GM19463 (cell line): ENCODE data around the gene BORCS8.

Experiments used
- ATAC-seq: cut with Tn5 transposase; IDR thresholded peaks from one replicate; pipeline ENCODE4 v1.9.1; 2021; ENCODE audit warnings: mild to moderate bottlenecking, moderate library complexity; ENCODE audit not compliant: unreplicated experiment

The BORCS8 gene

GRCh38 chr19:19214159-19214490, 22.2 kb upstream of the BORCS8 start:
- no peak for ATAC-seq

- no peak for ATAC-seq
These were observed 21.6 kb upstream of the BORCS8 start for GRCh38 chr19:19213426-19214158.

- no peak for ATAC-seq
These were observed 21.0 kb upstream of the BORCS8 start for GRCh38 chr19:19212916-19213315.

- no peak for ATAC-seq
These were observed 19.8 kb upstream of the BORCS8 start, which contains the start of gene NCAN for GRCh38 chr19:19211499-19212420. Gene NCAN (plus strand): TSS chr19:19211958. CDS start chr19:19216954, 4,996 bp downstream.

- no peak for ATAC-seq
These were observed 17.4 kb upstream of the BORCS8 start for GRCh38 chr19:19209372-19209771.

- ATAC-seq = no peak
These were observed 16.0 kb upstream of the BORCS8 start for GRCh38 chr19:19207637-19208572.

GRCh38 chr19:19206938-19207337, 15.0 kb upstream of the BORCS8 start:
- no peak for ATAC-seq

GRCh38 chr19:19205416-19206410, 13.8 kb upstream of the BORCS8 start:
- ATAC-seq = no peak

GRCh38 chr19:19204181-19204580, 12.2 kb upstream of the BORCS8 start:
- ATAC-seq = no peak

GRCh38 chr19:19203012-19203856, 11.3 kb upstream of the BORCS8 start, which contains the start of gene NR2C2AP:
Gene NR2C2AP (minus strand): TSS chr19:19203414. CDS start chr19:19203060, 354 bp downstream.
- ATAC-seq = peak; percentile 82

GRCh38 chr19:19202707-19203011, 10.7 kb upstream of the BORCS8 start:
- ATAC-seq = no peak

GRCh38 chr19:19201697-19202630, 10.0 kb upstream of the BORCS8 start:
- ATAC-seq = no peak

- ATAC-seq = no peak
These were observed 2.0 kb upstream of the BORCS8 start for GRCh38 chr19:19193926-19194325.

- no peak for ATAC-seq
These were observed 1.0 kb upstream of the BORCS8 start for GRCh38 chr19:19192910-19193423.

GRCh38 chr19:19191768-19192077, 229 bp downstream of the BORCS8 start:
- ATAC-seq = no peak

- ATAC-seq = no peak
These were observed 5.2 kb downstream of the BORCS8 start for GRCh38 chr19:19186742-19187141.

GRCh38 chr19:19185853-19186740, 5.9 kb downstream of the BORCS8 start:
- no peak for ATAC-seq
